Measurements from ENCODE around the gene APOC3.
A peak's percentile ranks its signal among the peaks of the same experiment; 100 is the strongest.

The APOC3 gene

DNA sequence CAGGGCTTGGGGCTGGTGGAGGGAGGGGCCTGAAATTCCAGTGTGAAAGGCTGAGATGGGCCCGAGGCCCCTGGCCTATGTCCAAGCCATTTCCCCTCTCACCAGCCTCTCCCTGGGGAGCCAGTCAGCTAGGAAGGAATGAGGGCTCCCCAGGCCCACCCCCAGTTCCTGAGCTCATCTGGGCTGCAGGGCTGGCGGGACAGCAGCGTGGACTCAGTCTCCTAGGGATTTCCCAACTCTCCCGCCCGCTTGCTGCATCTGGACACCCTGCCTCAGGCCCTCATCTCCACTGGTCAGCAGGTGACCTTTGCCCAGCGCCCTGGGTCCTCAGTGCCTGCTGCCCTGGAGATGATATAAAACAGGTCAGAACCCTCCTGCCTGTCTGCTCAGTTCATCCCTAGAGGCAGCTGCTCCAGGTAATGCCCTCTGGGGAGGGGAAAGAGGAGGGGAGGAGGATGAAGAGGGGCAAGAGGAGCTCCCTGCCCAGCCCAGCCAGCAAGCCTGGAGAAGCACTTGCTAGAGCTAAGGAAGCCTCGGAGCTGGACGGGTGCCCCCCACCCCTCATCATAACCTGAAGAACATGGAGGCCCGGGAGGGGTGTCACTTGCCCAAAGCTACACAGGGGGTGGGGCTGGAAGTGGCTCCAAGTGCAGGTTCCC lies at the start of gene APOC3:
Gene APOC3, plus strand, starts transcription at position 383 of the 659 bp plus-strand sequence. CDS start 676 bp downstream, outside the sequence.
- H3K4me3 Mint-ChIP-seq: no peak within 1 kb of the TSS
- no peaks in the 10 kb centered on the region for H3K9me3 Mint-ChIP-seq
- TF ChIP-seq, protein P1, sequence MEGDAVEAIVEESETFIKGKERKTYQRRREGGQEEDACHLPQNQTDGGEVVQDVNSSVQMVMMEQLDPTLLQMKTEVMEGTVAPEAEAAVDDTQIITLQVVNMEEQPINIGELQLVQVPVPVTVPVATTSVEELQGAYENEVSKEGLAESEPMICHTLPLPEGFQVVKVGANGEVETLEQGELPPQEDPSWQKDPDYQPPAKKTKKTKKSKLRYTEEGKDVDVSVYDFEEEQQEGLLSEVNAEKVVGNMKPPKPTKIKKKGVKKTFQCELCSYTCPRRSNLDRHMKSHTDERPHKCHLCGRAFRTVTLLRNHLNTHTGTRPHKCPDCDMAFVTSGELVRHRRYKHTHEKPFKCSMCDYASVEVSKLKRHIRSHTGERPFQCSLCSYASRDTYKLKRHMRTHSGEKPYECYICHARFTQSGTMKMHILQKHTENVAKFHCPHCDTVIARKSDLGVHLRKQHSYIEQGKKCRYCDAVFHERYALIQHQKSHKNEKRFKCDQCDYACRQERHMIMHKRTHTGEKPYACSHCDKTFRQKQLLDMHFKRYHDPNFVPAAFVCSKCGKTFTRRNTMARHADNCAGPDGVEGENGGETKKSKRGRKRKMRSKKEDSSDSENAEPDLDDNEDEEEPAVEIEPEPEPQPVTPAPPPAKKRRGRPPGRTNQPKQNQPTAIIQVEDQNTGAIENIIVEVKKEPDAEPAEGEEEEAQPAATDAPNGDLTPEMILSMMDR (IDR thresholded peaks at IDR 0.05; ENCODE audit: unreplicated experiment in 3 of 3): no peak
- peak within 1 kb of the TSS in 1 of 3 experiments; percentile 30 for H3K27ac Mint-ChIP-seq
- no peaks in the 10 kb centered on the region for H3K4me1 Mint-ChIP-seq
- H3K27me3 Mint-ChIP-seq (ENCODE audit: low read depth): peaks cover 11% of the 10 kb centered on the region
- no peaks in the 10 kb centered on the region for H3K36me3 Mint-ChIP-seq (ENCODE audit: low read depth)

DNA sequence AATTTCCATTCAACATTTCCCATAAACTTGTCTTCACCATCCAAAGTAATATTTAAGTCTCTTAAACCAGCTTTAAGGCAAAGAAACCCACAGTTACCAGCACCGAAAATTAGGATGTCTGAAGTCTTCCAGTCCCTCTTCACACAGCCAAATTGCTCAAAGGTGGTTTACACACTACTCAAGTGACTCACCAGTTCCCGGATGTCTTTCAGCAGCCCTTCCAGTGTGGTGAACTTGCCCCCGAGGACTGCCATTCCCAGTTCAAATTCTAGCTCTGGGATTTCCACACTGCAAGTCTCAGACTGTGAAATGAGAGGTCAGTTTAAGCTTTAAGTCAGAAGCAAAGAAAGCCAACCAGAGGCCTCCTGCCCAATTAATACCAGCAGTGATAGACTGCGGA lies 47.0 kb upstream of the APOC3 start:
- H3K4me3 Mint-ChIP-seq: no peak overlapping the region
- no peaks in the 10 kb centered on the region for H3K27me3 Mint-ChIP-seq (ENCODE audit: low read depth)
- H3K9me3 Mint-ChIP-seq: no peaks in the 10 kb centered on the region
- H3K36me3 Mint-ChIP-seq (ENCODE audit: low read depth): peaks cover 75% of the 10 kb centered on the region
- TF ChIP-seq, protein P1 (IDR thresholded peaks at IDR 0.05; ENCODE audit: unreplicated experiment in 3 of 3): no peak
- peaks cover 8% of the 10 kb centered on the region for H3K4me1 Mint-ChIP-seq
- H3K27ac Mint-ChIP-seq: no peak overlapping the region

DNA sequence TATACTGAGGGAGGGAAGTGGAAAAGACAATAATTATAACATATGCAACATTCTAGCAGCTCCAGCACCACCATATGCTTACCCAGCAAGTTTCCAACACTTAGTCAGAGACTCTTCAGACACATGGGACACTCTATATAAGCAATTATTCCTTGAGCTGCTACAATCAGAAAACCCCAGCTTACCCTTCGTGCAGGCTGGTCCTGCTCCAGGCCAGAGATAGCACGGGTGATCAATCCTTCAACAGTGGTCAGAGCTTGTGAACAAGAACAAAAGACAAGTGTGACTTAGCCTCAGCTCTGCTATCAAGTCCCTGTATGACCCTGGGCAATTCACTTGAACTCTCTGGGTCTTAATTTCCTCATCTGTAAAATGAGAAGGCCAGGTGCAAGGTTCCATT lies 43.4 kb upstream of the APOC3 start:
- Mint-ChIP-seq H3K36me3 (ENCODE audit: low read depth) (peaks cover 46% of the 10 kb centered on the region), H3K4me3 (peak overlapping the region; percentile 97 to 99 (median 98)), H3K4me1 (peaks cover 18% of the 10 kb centered on the region), H3K27me3 (ENCODE audit: low read depth) (peaks cover 8% of the 10 kb centered on the region), H3K9me3 (no peaks in the 10 kb centered on the region), H3K27ac (no peak overlapping the region)
- TF ChIP-seq, protein P1 (IDR thresholded peaks at IDR 0.05; ENCODE audit: unreplicated experiment in 3 of 3): no peak

DNA sequence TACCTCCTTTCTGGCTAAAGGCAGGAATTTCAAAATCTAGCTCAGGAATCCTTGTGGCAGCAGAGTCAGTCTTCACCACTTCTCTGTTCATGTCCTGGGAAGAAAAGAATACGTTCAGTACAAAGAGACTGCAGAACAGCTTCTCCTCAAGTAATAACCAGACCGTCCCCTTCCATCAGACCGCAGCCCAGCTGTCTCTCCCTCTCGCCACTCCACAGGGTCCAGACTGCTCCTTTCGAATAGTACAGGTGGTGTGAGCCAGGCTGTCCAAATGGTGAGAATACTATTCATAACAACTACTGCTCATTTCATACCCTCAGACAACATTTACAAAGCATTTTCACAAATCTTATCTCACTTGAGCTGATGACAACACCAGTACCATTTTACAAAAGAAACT lies 42.7 kb upstream of the APOC3 start:
- H3K4me3 Mint-ChIP-seq: peak overlapping the region; percentile 97 to 99 (median 98)

DNA sequence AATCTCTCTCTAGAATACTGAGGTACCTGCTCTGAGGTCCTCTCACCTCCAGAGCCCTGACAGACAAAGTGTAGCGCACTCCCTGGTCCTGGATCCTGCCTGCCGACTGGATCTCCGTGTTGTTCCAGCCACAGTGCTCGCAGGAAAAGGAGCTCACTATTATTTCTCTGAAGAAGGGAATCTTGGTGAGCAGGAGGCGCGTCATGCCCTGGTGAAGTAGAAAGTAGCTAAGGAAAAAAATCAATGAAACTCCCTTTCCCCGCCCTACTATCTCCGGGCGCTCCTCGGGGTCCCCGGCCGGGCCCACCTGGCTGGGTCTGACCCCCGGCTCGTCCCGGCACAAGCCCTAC lies 42.3 kb upstream of the APOC3 start:
- peaks cover 38% of the 10 kb centered on the region for H3K36me3 Mint-ChIP-seq (ENCODE audit: low read depth)
- H3K27ac Mint-ChIP-seq: peak overlapping the region; percentile 11 to 57 (median 24)
- H3K27me3 Mint-ChIP-seq (ENCODE audit: low read depth): peaks cover 8% of the 10 kb centered on the region
- H3K4me1 Mint-ChIP-seq: peaks cover 18% of the 10 kb centered on the region
- TF ChIP-seq, protein P1 (IDR thresholded peaks at IDR 0.05; ENCODE audit: unreplicated experiment in 3 of 3): no peak
- no peaks in the 10 kb centered on the region for H3K9me3 Mint-ChIP-seq
- peak overlapping the region; percentile 97 to 99 (median 98) for H3K4me3 Mint-ChIP-seq

More for the DNA sequence above, 42.7 kb upstream of the APOC3 start:
- no peaks in the 10 kb centered on the region for H3K9me3 Mint-ChIP-seq
- H3K4me1 Mint-ChIP-seq: peaks cover 18% of the 10 kb centered on the region
- H3K36me3 Mint-ChIP-seq (ENCODE audit: low read depth): peaks cover 42% of the 10 kb centered on the region
- H3K27me3 Mint-ChIP-seq (ENCODE audit: low read depth): peaks cover 8% of the 10 kb centered on the region
- peak overlapping the region; percentile 11 to 57 (median 24) for H3K27ac Mint-ChIP-seq
- TF ChIP-seq, protein P1 (IDR thresholded peaks at IDR 0.05; ENCODE audit: unreplicated experiment in 3 of 3): no peak
